Stimulated activated CD4-positive, alpha-beta T cell treated with anti-CD3 and anti-CD28 coated beads, TNF-alpha, amount 100 ng/mL, for 4 hours (primary cell): ENCODE data around the gene CCNQ.

Experiments
- DNase-seq, 3 experiments: peaks; one replicate each; pipeline ENCODE4 v3.0.0-alpha.2; 2020; ENCODE audit warnings: low read depth in 3 of 3

The CCNQ gene

GRCh38 chrX:153637121-153638040, 38.4 kb upstream of the CCNQ start:
- no peak for DNase-seq

GRCh38 chrX:153636716-153637115, 37.8 kb upstream of the CCNQ start:
- DNase-seq, result no peak

- DNase-seq, result no peak
Observed at GRCh38 chrX:153635788-153636668, 37.1 kb upstream of the CCNQ start.

- no peak for DNase-seq
Observed at GRCh38 chrX:153635388-153635787, 36.4 kb upstream of the CCNQ start.

GRCh38 chrX:153634832-153635231, 35.9 kb upstream of the CCNQ start:
- DNase-seq, result no peak

GRCh38 chrX:153634236-153634635, 35.3 kb upstream of the CCNQ start:
- no peak for DNase-seq

- no peak for DNase-seq
Observed at GRCh38 chrX:153633607-153634180, 34.8 kb upstream of the CCNQ start.

GRCh38 chrX:153633048-153633447, 34.1 kb upstream of the CCNQ start:
- DNase-seq, result no peak

- DNase-seq, result no peak
Observed at GRCh38 chrX:153632595-153632946, 33.6 kb upstream of the CCNQ start.

GRCh38 chrX:153631907-153632594, 33.1 kb upstream of the CCNQ start:
- DNase-seq, result no peak

GRCh38 chrX:153631346-153631745, 32.4 kb upstream of the CCNQ start:
- no peak for DNase-seq

GRCh38 chrX:153628665-153629064, 29.7 kb upstream of the CCNQ start:
- no peak for DNase-seq

- DNase-seq, result no peak
Observed at GRCh38 chrX:153628129-153628528, 29.2 kb upstream of the CCNQ start.

- no peak for DNase-seq
Observed at GRCh38 chrX:153627675-153628111, 28.8 kb upstream of the CCNQ start.

- no peak for DNase-seq
Observed at GRCh38 chrX:153626863-153627674, 28.1 kb upstream of the CCNQ start.

- no peak for DNase-seq
Observed at GRCh38 chrX:153626025-153626633, 27.2 kb upstream of the CCNQ start.

- DNase-seq, result no peak
Observed at GRCh38 chrX:153625271-153626024, 26.5 kb upstream of the CCNQ start.

- DNase-seq, result no peak
Observed at GRCh38 chrX:153624196-153625091, 25.5 kb upstream of the CCNQ start.
